GDM1 (cell line): ENCODE measurements around the gene S100A6.
"Not testable (repeated sequence)": the region's sequence is repeated elsewhere in the genome, so short reads cannot be mapped to it uniquely, and the experiment has no call there.

Experiments used
- DNase-seq: peaks from one replicate; lab custom pipeline; 2025; lab: John Stamatoyannopoulos, UW

The S100A6 gene

GRCh38 chr1:153531638-153532037 is 4.2 kb downstream of the S100A6 start:
- no peak for DNase-seq

GRCh38 chr1:153527683-153528040 is 8.1 kb downstream of the S100A6 start:
- no peak for DNase-seq

GRCh38 chr1:153527023-153527682 is 8.6 kb downstream of the S100A6 start:
- DNase-seq: no peak

GRCh38 chr1:153526132-153526543 is 9.7 kb downstream of the S100A6 start:
- no peak for DNase-seq

- DNase-seq: no peak
Observed at GRCh38 chr1:153525088-153525728, 10.6 kb downstream of the S100A6 start.

- peak; percentile 28 for DNase-seq
Observed at GRCh38 chr1:153522353-153523048, 13.3 kb downstream of the S100A6 start.

- not testable (repeated sequence) for DNase-seq
Observed at GRCh38 chr1:153521808-153522207, 14.0 kb downstream of the S100A6 start.

- no peak for DNase-seq
Observed at GRCh38 chr1:153520818-153521476, 14.8 kb downstream of the S100A6 start.

GRCh38 chr1:153520137-153520691 is 15.6 kb downstream of the S100A6 start:
- DNase-seq: not testable (repeated sequence)

- no peak for DNase-seq
Observed at GRCh38 chr1:153519242-153519641, 16.5 kb downstream of the S100A6 start.

- no peak for DNase-seq
Observed at GRCh38 chr1:153515504-153516394, 20.0 kb downstream of the S100A6 start.

- no peak for DNase-seq
Observed at GRCh38 chr1:153513666-153514065, 22.1 kb downstream of the S100A6 start.

GRCh38 chr1:153513023-153513422 is 22.8 kb downstream of the S100A6 start:
- DNase-seq: peak; percentile 5

GRCh38 chr1:153510984-153511410 is 24.8 kb downstream of the S100A6 start:
- DNase-seq: peak; percentile 43

GRCh38 chr1:153509729-153510354 is 25.9 kb downstream of the S100A6 start:
- peak; percentile 16 for DNase-seq

- DNase-seq: no peak
Observed at GRCh38 chr1:153509036-153509435, 26.8 kb downstream of the S100A6 start.

GRCh38 chr1:153507926-153508583 is 27.7 kb downstream of the S100A6 start:
- DNase-seq: no peak

- DNase-seq: no peak
Observed at GRCh38 chr1:153506831-153507413, 28.9 kb downstream of the S100A6 start.

GRCh38 chr1:153506386-153506785 is 29.4 kb downstream of the S100A6 start:
- DNase-seq: no peak

- DNase-seq: no peak
Observed at GRCh38 chr1:153505576-153505975, 30.2 kb downstream of the S100A6 start.
